ENCODE results near the gene CDC37L1.
"Not testable (repeated sequence)": the region's sequence is repeated elsewhere in the genome, so short reads cannot be mapped to it uniquely, and the experiment has no call there.

CDC37L1 gene

GRCh38 chr9:4679268-4680172 is at the start of gene CDC37L1:
TSS of gene CDC37L1 (plus strand) at chr9:4679569. CDS start at chr9:4679768, 199 bp downstream.
- DNase-seq = peak; percentile 84 to 91

- no peak for DNase-seq
Observed at GRCh38 chr9:4630836-4631235, 48.5 kb upstream of the CDC37L1 start.

GRCh38 chr9:4638968-4639367 is 40.4 kb upstream of the CDC37L1 start:
- DNase-seq = no peak

GRCh38 chr9:4639420-4639819 is 39.9 kb upstream of the CDC37L1 start:
- DNase-seq = no peak

GRCh38 chr9:4640027-4640426 is 39.3 kb upstream of the CDC37L1 start:
- peak; percentile 27 to 41 for DNase-seq

GRCh38 chr9:4642351-4642750 is 37.0 kb upstream of the CDC37L1 start:
- DNase-seq = no peak

- DNase-seq = no peak
Observed at GRCh38 chr9:4654084-4654483, 25.3 kb upstream of the CDC37L1 start.

GRCh38 chr9:4654538-4654937 is 24.8 kb upstream of the CDC37L1 start:
- no peak for DNase-seq

GRCh38 chr9:4656196-4656595 is 23.2 kb upstream of the CDC37L1 start:
- DNase-seq = not testable (repeated sequence)

- DNase-seq = no peak
Observed at GRCh38 chr9:4656621-4657020, 22.7 kb upstream of the CDC37L1 start.

GRCh38 chr9:4657426-4658159 is 21.8 kb upstream of the CDC37L1 start:
- DNase-seq = no peak

GRCh38 chr9:4660665-4661064 is 18.7 kb upstream of the CDC37L1 start:
- not testable (repeated sequence) for DNase-seq

GRCh38 chr9:4661165-4661564 is 18.2 kb upstream of the CDC37L1 start:
- no peak for DNase-seq

GRCh38 chr9:4661611-4662010 is 17.8 kb upstream of the CDC37L1 start:
- peak in 1 of 2 experiments; percentile 10 for DNase-seq

- DNase-seq = peak; percentile 40 to 46
Observed at GRCh38 chr9:4662108-4662988, 17.0 kb upstream of the CDC37L1 start, which contains the start of gene PLPP6. TSS of gene PLPP6 (plus strand) at chr9:4662294. CDS start at chr9:4662376, 82 bp downstream.

- no peak for DNase-seq
Observed at GRCh38 chr9:4662989-4663792, 16.2 kb upstream of the CDC37L1 start.

- no peak for DNase-seq
Observed at GRCh38 chr9:4663956-4664355, 15.4 kb upstream of the CDC37L1 start.

GRCh38 chr9:4665357-4665756 is 14.0 kb upstream of the CDC37L1 start:
- no peak for DNase-seq

- peak; percentile 6 to 10 for DNase-seq
Observed at GRCh38 chr9:4666042-4666699, 13.2 kb upstream of the CDC37L1 start, which contains the start of gene SPATA6L. TSS of gene SPATA6L (minus strand) at chr9:4666480. CDS start at chr9:4666250, 230 bp downstream.

GRCh38 chr9:4667681-4668080 is 11.7 kb upstream of the CDC37L1 start:
- no peak for DNase-seq

- no peak for DNase-seq
Observed at GRCh38 chr9:4668604-4669003, 10.8 kb upstream of the CDC37L1 start.
